K562 (cell line): ENCODE measurements around the gene KLHL14. TPM values are rescaled to one million over a fixed set of nuclear protein-coding genes. Genes with fewer than 3 reads are reported as not detected.

Experiments used
- ATAC-seq: fragments of 200-7000 bp; cut with Tn5 transposase; 3 replicates; pipeline ENCODE4 v1.9.1; 2020; ENCODE audit warnings: moderate library complexity
- BruUV-seq: library from RNA; stranded (reverse); fragments of 400-500 nt; replicated peaks from 2 replicates; lab custom pipeline; 2021; lab: Mats Ljungman, UMichigan
- CTCF ChIA-PET: fragments of 300-600 bp; formaldehyde crosslinking; extraction: SDS; loops from one replicate; lab custom pipeline; 2021; ENCODE audit warnings: low intra/inter-chr PET ratio; lab: Yijun Ruan, JAX
- POLR2A ChIA-PET: fragments of 300-600, 350-650 bp; sonication (Branson Sonifier 250); formaldehyde crosslinking; extraction: SDS; loops from one replicate; lab custom pipeline; 2021; ENCODE audit warnings: antibody characterized with exemption, inconsistent platforms; lab: Yijun Ruan, JAX
- DNase-seq, 4 experiments: peaks; one replicate each; pipeline versions ENCODE4 v3.0.0 to v3.0.0-alpha.2; 2011 to 2018; ENCODE audit warnings: low spot score in 3 of 4, mixed read lengths in 3 of 4; ENCODE audit errors: extremely low read depth in 1 of 4
- FAIRE-seq: peaks from 2 replicates; lab custom pipeline; 2011; peaks lifted over from hg19 to GRCh38; lab: Jason Lieb, UNC
- H2AFZ ChIP-seq: 2 replicates; pipeline ENCODE4 v1.6.0; 2011; ENCODE audit warnings: low read depth, low read length, control low read depth, inconsistent platforms
- H3K27ac ChIP-seq: fragments of 200-600 bp; 3 replicates; pipeline ENCODE4 v1.8.0; 2011; ENCODE audit warnings: low read depth, mild to moderate bottlenecking, control low read depth, inconsistent platforms, low read length, moderate library complexity, mixed read lengths; ENCODE audit errors: extremely low read depth
- H3K27me3 ChIP-seq, 2 experiments: fragments of 300-600 bp in 1 of 2; 2 replicates in 1 of 2; 3 replicates in 1 of 2; pipeline versions ENCODE4 v1.6.0 to v1.8.0; 2011; ENCODE audit warnings: inconsistent platforms in 2 of 2, low read length in 2 of 2, mild to moderate bottlenecking in 1 of 2, mixed read lengths in 1 of 2, moderate library complexity in 1 of 2; ENCODE audit not compliant: control insufficient read depth in 2 of 2, insufficient read depth in 2 of 2
- H3K36me3 ChIP-seq: fragments of 300-600 bp; 3 replicates; pipeline ENCODE4 v1.8.0; 2011; ENCODE audit warnings: mild to moderate bottlenecking, low read length, inconsistent platforms; ENCODE audit not compliant: control insufficient read depth, insufficient read depth
- H3K4me1 ChIP-seq, 2 experiments: fragments of 200-600 bp in 1 of 2; replicated peaks in 1 of 2; 2 replicates in 1 of 2; 3 replicates in 1 of 2; pipeline versions ENCODE4 v1.5.1 to v1.8.0; 2011; ENCODE audit warnings: inconsistent platforms in 2 of 2, low read length in 2 of 2, mild to moderate bottlenecking in 1 of 2, mixed read lengths in 1 of 2, moderate library complexity in 1 of 2; ENCODE audit not compliant: control insufficient read depth in 2 of 2, insufficient read depth in 2 of 2
- H3K4me2 ChIP-seq: 2 replicates; pipeline ENCODE4 v1.6.1; 2011; ENCODE audit warnings: low read length, control low read depth, inconsistent platforms, mixed read lengths; ENCODE audit not compliant: insufficient read depth
- H3K4me3 ChIP-seq: fragments of 200-600 bp; sonication (generic), shearing (Covaris generic); 2 replicates; pipeline ENCODE4 v1.5.1; 2016; ENCODE audit warnings: control low read depth, inconsistent platforms
- H3K79me2 ChIP-seq: fragments of 200-600 bp; 3 replicates; pipeline ENCODE4 v1.8.0; 2011; ENCODE audit warnings: low read length, inconsistent platforms; ENCODE audit not compliant: control insufficient read depth, insufficient read depth
- H3K9ac ChIP-seq, 2 experiments: 2 replicates each; pipeline versions ENCODE4 v1.6.0 to v1.6.1; 2011; ENCODE audit warnings: low read depth in 2 of 2, low read length in 2 of 2, control low read depth in 1 of 2, inconsistent platforms in 1 of 2, mild to moderate bottlenecking in 1 of 2, mixed read lengths in 1 of 2; ENCODE audit not compliant: insufficient read depth in 1 of 2
- H3K9me1 ChIP-seq: one replicate; pipeline ENCODE4 v1.6.0; 2011; ENCODE audit warnings: inconsistent platforms, mild to moderate bottlenecking, low read length, moderate library complexity; ENCODE audit not compliant: control insufficient read depth, insufficient read depth
- H3K9me3 ChIP-seq: replicated peaks from 2 replicates; pipeline ENCODE4 v1.5.1; 2011; ENCODE audit warnings: low read depth, low read length, inconsistent platforms; ENCODE audit not compliant: control insufficient read depth, insufficient read depth
- H4K20me1 ChIP-seq: replicated peaks from 2 replicates; pipeline ENCODE4 v1.6.1; 2011; ENCODE audit warnings: low read length, inconsistent platforms, mixed read lengths; ENCODE audit not compliant: control insufficient read depth, insufficient read depth
- BRF1 ChIP-seq: IDR thresholded peaks from 3 replicates; pipeline ENCODE4 v1.6.1; 2011; ENCODE audit warnings: borderline replicate concordance, mild to moderate bottlenecking; ENCODE audit not compliant: insufficient read length; ENCODE audit errors: extremely low read depth
- CBX3 ChIP-seq, 2 experiments: IDR thresholded peaks; 1 replicate in 1 of 2; 2 replicates in 1 of 2; pipeline ENCODE4 v1.6.1; 2012; ENCODE audit warnings: inconsistent platforms in 2 of 2, low read length in 2 of 2, borderline replicate concordance in 1 of 2, control low read depth in 1 of 2
- CHCHD3 ChIP-seq: fragments of 250-450 bp; sonication (Bioruptor Pico); IDR thresholded peaks from 2 replicates; pipeline ENCODE4 v2.1.2; 2022; ENCODE audit warnings: mild to moderate bottlenecking
- CHD2 ChIP-seq: IDR thresholded peaks from 2 replicates; pipeline ENCODE4 v1.6.1; 2011; ENCODE audit warnings: low read depth, low read length
- ETV1 ChIP-seq: fragments of 450-650 bp; conservative IDR thresholded peaks from 2 replicates; pipeline ENCODE4 v1.6.1; 2016; ENCODE audit warnings: missing genetic modification characterization, control low read depth, low read depth, missing compliant biosample characterization
- FIP1L1 ChIP-seq: fragments of 200-400 bp; formaldehyde crosslinking; IDR thresholded peaks from 2 replicates; pipeline ENCODE4 v1.6.1; 2018; ENCODE audit warnings: mild to moderate bottlenecking, low read depth, low read length; ENCODE audit not compliant: poor library complexity, severe bottlenecking
- IRF9 ChIP-seq: fragments of 450-650 bp; IDR thresholded peaks from 2 replicates; pipeline ENCODE4 v1.6.1; 2016; ENCODE audit warnings: missing biosample characterization, missing genetic modification characterization
- LCOR ChIP-seq: sonication (generic); formaldehyde crosslinking; IDR thresholded peaks from 2 replicates; pipeline ENCODE4 v1.8.0; 2022; ENCODE audit warnings: mild to moderate bottlenecking, missing genetic modification reagents
- MAZ ChIP-seq, 2 experiments: fragments of 450-650 bp in 1 of 2; sonication (generic) in 1 of 2; formaldehyde crosslinking; IDR thresholded peaks in 1 of 2; conservative IDR thresholded peaks in 1 of 2; 2 replicates each; pipeline versions ENCODE4 v1.4.0 to v1.5.0; 2020; ENCODE audit warnings: mild to moderate bottlenecking in 1 of 2, missing genetic modification reagents in 1 of 2
- MYC ChIP-seq, 2 experiments: fragments of 250-450 bp in 1 of 2; sonication (Bioruptor Pico) in 1 of 2; IDR thresholded peaks; 2 replicates each; pipeline versions ENCODE4 v1.5.1 to v1.6.1; 2012 to 2021; ENCODE audit warnings: low read depth in 2 of 2, borderline replicate concordance in 1 of 2, improper control_type of control experiment in 1 of 2, low read length in 1 of 2, mild to moderate bottlenecking in 1 of 2, moderate library complexity in 1 of 2
- RNF219 ChIP-seq: fragments of 250-450 bp; sonication (Bioruptor Pico); IDR thresholded peaks from 2 replicates; pipeline ENCODE4 v1.5.0; 2022; ENCODE audit warnings: mild to moderate bottlenecking
- SNIP1 ChIP-seq: fragments of 450-650 bp; IDR thresholded peaks from 2 replicates; pipeline ENCODE4 v1.7.1; 2017; ENCODE audit warnings: low read depth, mild to moderate bottlenecking
- TCFL5 ChIP-seq: fragments of 250-450 bp; sonication (Bioruptor Pico); conservative IDR thresholded peaks from 2 replicates; pipeline ENCODE4 v1.6.1; 2021; ENCODE audit warnings: mild to moderate bottlenecking, moderate library complexity, matching md5 sums
- XRCC5 ChIP-seq: fragments of 200-400 bp; formaldehyde crosslinking; IDR thresholded peaks from 2 replicates; pipeline ENCODE4 v1.6.1; 2017; ENCODE audit warnings: low read depth, mild to moderate bottlenecking, low read length
- ZFP36 ChIP-seq: fragments of 150-350 bp; IDR thresholded peaks from 2 replicates; pipeline ENCODE4 v1.6.1; 2018; ENCODE audit warnings: low read length, low read depth; ENCODE audit not compliant: partially characterized antibody
- ZNF197 ChIP-seq: fragments of 200-800 bp; sonication (Bioruptor generic); IDR thresholded peaks from 2 replicates; pipeline ENCODE4 v1.6.1; 2016; ENCODE audit warnings: low read depth, missing genetic modification characterization, missing compliant biosample characterization
- ZNF41 ChIP-seq: fragments of 250-450 bp; sonication (Bioruptor Pico); conservative IDR thresholded peaks from 2 replicates; pipeline ENCODE4 v1.4.0; 2020; ENCODE audit warnings: mild to moderate bottlenecking
- whole genome bisulfite sequencing: fragments of 100-300 bp; shearing (Covaris generic); methylation state at CpG from one replicate; pipeline ENCODE4 v1.1.6; 2016; ENCODE audit warnings: low coverage, mixed read lengths; ENCODE audit not compliant: insufficient coverage; ENCODE audit errors: missing lambda C conversion rate; 5-methylcytosine and 5-hydroxymethylcytosine counted together
- in situ Hi-C: fragments of 300-500 bp; cut with MboI; formaldehyde crosslinking; loops from 4 replicates; pipeline ENCODE4 v1.15.0; 2018; ENCODE audit warnings: inconsistent platforms, mixed read lengths
- intact Hi-C: fragments of 100-400 bp; cut with micrococcal nuclease; formaldehyde crosslinking; loops from 2 replicates; pipeline ENCODE4 v1.14.2; 2022
- polyA plus RNA-seq, 8 experiments: library from polyadenylated mRNA; depleted of rRNA in 4 of 8; stranded (reverse) in 5 of 8; unstranded in 3 of 8; fragments of >200 nt; fragmentation: Nextera tagmentation in 2 of 8; fragmentation: Illumina TruSeq in 1 of 8; extraction: Ambion mirVana in 2 of 8; extraction: Trizol in 1 of 8; gene quantifications; 2 replicates each; pipeline versions ENCODE4 v1.2.1 to v1.2.3, GENCODE V29; 2011 to 2014; ENCODE audit warnings: inconsistent platforms in 1 of 8, missing spikeins in 1 of 8
- total RNA-seq, 7 experiments: library from RNA; depleted of rRNA in 6 of 7; stranded (reverse); fragments of >200 nt in 6 of 7; fragmentation: Illumina TruSeq in 2 of 7; extraction: Trizol in 2 of 7; gene quantifications; 2 replicates each; pipeline versions ENCODE4 v1.2.1 to v1.2.3, GENCODE V29; 2011 to 2021; ENCODE audit warnings: low replicate concordance in 1 of 7

Gene KLHL14
- total and polyA plus RNA-seq, 9 of the 15 experiments (the other 6 are each of a cell fraction or from before 2014, with no cell fraction given): not detected

GRCh38 chr18:32769586-32770053 is 3.2 kb downstream of the KLHL14 start:
- H4K20me1 ChIP-seq: no peaks in the 10 kb centered on the region
- no peaks in the 10 kb centered on the region for H3K36me3 ChIP-seq
- FAIRE-seq (no peak), ATAC-seq (no peak), DNase-seq (no peak)
- H3K27ac ChIP-seq: no peak overlapping the region
- BruUV-seq: no TSS peak
- H3K9me1 ChIP-seq: no peaks in the 10 kb centered on the region
- no peak overlapping the region for H2AFZ ChIP-seq
- no peak overlapping the region for H3K9ac ChIP-seq
- no peak overlapping the region for H3K4me2 ChIP-seq
- no peaks in the 10 kb centered on the region for H3K79me2 ChIP-seq
- POLR2A ChIA-PET: interaction anchor here (1.2 kb wide), 1 partner anchor 13 kb away, joined by 3 read pairs; no protein-coding TSS in a partner anchor
- in situ Hi-C loops (no loop called here), intact Hi-C loops (no loop called here)
- 9% methylated on average over 29 of the region's 31 CpGs for WGBS
- H3K4me1 ChIP-seq: no peaks in the 10 kb centered on the region; a peak in 1 of 5 replicates
- TF ChIP-seq MYC (IDR thresholded peaks at IDR 0.05; ENCODE audit: low read depth, low read length) (no peak), MYC (CRISPR knock-in tag; IDR thresholded peaks at IDR 0.05; ENCODE audit: borderline replicate concordance, low read depth) (no peak), CBX3 (IDR thresholded peaks at IDR 0.05; ENCODE audit: borderline replicate concordance in 1 of 2, low read length in 2 of 2) (no peak), SNIP1 (no peak), TCFL5 (CRISPR knock-in tag) (no peak), CHCHD3 (no peak), MAZ (CRISPR knock-in tag; conservative IDR thresholded peaks at IDR 0.05 in 1 of 2, IDR thresholded peaks at IDR 0.05 in 1 of 2) (no peak), XRCC5 (no peak), ZNF41 (CRISPR knock-in tag) (no peak), CHD2 (no peak), IRF9 (tag) (no peak), FIP1L1 (no peak), RNF219 (CRISPR knock-in tag) (no peak), BRF1 (no peak), LCOR (CRISPR knock-in tag) (no peak), ZFP36 (no peak), ETV1 (tag) (no peak), ZNF197 (CRISPR knock-in tag) (no peak)
- peaks cover 4 to 5% of the 10 kb centered on the region in 2 experiments; a peak in 2 of 5 replicates for H3K27me3 ChIP-seq
- no peak overlapping the region for H3K4me3 ChIP-seq
- CTCF ChIA-PET: no interaction called here
- H3K9me3 ChIP-seq: no peaks in the 10 kb centered on the region
